Measurements from ENCODE around the gene KLF13.

Gene KLF13

DNA sequence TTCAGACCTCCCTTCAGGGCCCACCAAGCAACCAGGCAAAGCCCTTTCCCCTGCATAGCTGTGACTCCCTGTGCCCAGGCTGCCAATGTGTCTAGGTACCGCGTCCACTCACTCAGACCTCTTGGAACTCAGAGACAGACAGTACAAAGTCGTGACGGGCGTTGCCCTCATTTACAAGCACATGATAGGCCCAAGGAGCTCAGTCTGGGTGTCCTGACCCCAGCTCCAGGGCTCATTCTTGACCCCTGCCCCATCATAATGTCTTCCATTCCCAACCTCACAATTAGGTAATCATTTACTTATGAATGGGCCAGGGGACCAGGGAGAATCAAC lies 56.0 kb downstream of the KLF13 start:
- TF ChIP-seq, protein P1, sequence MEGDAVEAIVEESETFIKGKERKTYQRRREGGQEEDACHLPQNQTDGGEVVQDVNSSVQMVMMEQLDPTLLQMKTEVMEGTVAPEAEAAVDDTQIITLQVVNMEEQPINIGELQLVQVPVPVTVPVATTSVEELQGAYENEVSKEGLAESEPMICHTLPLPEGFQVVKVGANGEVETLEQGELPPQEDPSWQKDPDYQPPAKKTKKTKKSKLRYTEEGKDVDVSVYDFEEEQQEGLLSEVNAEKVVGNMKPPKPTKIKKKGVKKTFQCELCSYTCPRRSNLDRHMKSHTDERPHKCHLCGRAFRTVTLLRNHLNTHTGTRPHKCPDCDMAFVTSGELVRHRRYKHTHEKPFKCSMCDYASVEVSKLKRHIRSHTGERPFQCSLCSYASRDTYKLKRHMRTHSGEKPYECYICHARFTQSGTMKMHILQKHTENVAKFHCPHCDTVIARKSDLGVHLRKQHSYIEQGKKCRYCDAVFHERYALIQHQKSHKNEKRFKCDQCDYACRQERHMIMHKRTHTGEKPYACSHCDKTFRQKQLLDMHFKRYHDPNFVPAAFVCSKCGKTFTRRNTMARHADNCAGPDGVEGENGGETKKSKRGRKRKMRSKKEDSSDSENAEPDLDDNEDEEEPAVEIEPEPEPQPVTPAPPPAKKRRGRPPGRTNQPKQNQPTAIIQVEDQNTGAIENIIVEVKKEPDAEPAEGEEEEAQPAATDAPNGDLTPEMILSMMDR (IDR thresholded peaks at IDR 0.05; ENCODE audit: low read depth, low read length): no peak
- no peak for DNase-seq (ENCODE audit: low read depth, low spot score)
- H3K4me3 ChIP-seq (ENCODE audit: low read depth, low read length): no peak overlapping the region
- in situ Hi-C loops (cut with HindIII; ENCODE audit: low sequenced_read_pairs): no loop called here

DNA sequence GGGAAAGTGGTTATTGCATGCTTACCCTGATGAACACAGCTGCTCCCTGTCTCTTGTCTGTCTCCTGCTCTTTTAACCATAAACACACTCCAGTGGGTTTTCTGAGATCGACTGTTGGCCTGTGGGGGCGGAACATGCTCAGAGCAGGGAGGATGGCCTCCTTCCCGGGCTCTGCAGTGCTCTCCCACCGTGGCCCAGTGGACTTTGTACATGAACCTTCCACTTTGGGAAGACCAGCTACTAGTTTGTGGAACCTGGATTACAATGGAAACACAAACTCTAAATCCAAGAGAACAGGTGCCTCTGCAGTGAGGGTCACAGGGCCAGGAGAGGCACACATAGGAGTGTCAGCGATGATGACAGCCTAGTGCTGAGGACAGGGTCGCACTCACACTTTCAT lies 56.5 kb downstream of the KLF13 start:
- H3K4me3 ChIP-seq (ENCODE audit: low read depth, low read length): no peak overlapping the region
- TF ChIP-seq, protein P1 (IDR thresholded peaks at IDR 0.05; ENCODE audit: low read depth, low read length): no peak
- DNase-seq (ENCODE audit: low read depth, low spot score): no peak
- in situ Hi-C loops (cut with HindIII; ENCODE audit: low sequenced_read_pairs): no loop called here

DNA sequence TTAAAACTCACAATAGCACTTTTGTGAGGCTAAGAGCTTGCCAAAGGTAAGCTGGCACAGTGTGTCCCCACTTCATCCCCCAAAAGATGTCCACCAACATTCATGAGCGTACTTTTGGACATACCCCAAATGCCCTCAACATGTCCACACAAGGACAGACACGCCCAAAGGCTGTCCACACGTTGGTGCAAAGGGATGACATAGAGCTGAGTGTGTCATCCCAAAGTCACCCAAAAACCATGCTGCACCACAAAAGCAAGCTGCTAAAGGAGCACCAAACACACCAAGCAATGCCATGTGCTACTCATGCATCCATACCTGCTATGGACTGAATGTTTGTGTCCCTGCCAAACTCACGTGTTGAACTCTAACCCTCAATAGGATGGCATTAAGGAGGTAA lies 57.9 kb downstream of the KLF13 start:
- H3K4me3 ChIP-seq (ENCODE audit: low read depth, low read length): no peak overlapping the region
- in situ Hi-C loops (cut with HindIII; ENCODE audit: low sequenced_read_pairs): no loop called here
- TF ChIP-seq, protein P1 (IDR thresholded peaks at IDR 0.05; ENCODE audit: low read depth, low read length): no peak
- no peak for DNase-seq (ENCODE audit: low read depth, low spot score)

DNA sequence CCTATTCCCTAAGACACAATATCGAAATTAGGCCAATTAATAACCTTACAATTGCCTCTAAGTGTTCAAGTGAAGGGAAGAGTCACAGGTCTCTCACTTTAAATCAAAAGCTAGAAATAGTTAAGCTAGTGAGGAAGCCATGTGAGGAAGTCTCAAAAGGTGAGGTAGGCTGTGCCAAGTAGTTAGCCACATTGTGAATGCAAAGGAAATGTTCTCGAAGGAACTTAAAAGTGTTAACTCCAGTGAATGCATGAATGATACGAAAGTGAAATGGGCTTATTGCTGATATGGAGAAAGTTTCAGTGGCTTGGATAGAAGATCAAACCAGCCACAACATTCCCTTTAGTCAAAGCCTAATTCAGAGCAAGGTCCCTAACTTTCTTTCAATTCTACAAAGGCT lies 59.1 kb downstream of the KLF13 start:
- in situ Hi-C loops (cut with HindIII; ENCODE audit: low sequenced_read_pairs): no loop called here
- TF ChIP-seq, protein P1 (IDR thresholded peaks at IDR 0.05; ENCODE audit: low read depth, low read length): no peak
- no peak overlapping the region for H3K4me3 ChIP-seq (ENCODE audit: low read depth, low read length)
- no peak for DNase-seq (ENCODE audit: low read depth, low spot score)

DNA sequence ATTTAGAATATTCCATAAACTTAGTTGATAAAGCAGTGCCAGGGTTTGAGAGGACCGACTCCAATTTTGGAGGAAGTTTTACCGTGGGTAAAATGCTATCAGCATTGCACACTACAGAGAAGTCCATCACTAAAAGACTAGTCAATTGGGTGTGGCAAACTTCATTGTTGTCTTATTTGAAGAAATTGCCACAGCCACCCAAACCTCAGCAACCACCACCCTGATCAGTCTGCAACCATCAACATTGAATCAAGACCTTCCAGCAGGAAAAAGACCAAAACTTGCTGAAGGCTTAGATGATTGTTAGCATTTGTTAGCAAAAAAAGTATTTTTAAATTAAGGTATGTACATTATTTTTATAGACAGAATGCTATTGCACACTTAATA lies 60.5 kb downstream of the KLF13 start:
- in situ Hi-C loops (cut with HindIII; ENCODE audit: low sequenced_read_pairs): no loop called here
- peak; percentile 29 for DNase-seq (ENCODE audit: low read depth, low spot score)
- no peak overlapping the region for H3K4me3 ChIP-seq (ENCODE audit: low read depth, low read length)
- TF ChIP-seq, protein P1 (IDR thresholded peaks at IDR 0.05; ENCODE audit: low read depth, low read length): no peak

GRCh38 chr15:31387479-31388118 lies 61.0 kb downstream of the KLF13 start:
- H3K4me3 ChIP-seq (ENCODE audit: low read depth, low read length): no peak overlapping the region
- DNase-seq (ENCODE audit: low read depth, low spot score): peak; percentile 71
- in situ Hi-C loops (cut with HindIII; ENCODE audit: low sequenced_read_pairs): no loop called here
- TF ChIP-seq, protein P1 (IDR thresholded peaks at IDR 0.05; ENCODE audit: low read depth, low read length): no peak

DNA sequence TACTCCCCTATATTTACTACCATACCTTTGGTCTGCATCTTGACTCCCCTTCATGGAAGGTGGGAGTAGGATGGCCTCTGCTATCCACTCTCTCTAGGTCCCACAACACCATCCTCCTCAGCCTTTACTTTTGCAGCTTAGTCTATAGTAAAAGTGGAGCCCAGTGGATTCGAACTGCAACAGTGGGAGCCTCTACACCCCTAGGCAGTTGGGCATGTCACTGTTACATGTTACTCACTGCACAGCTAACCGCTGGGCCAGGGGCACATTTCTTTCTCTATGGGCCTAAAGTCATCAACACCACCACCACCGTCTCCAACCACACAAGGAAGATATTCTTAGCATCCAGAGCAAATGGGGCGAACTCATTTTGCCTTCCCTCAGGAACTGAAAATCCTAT lies 62.9 kb downstream of the KLF13 start:
- no peak overlapping the region for H3K4me3 ChIP-seq (ENCODE audit: low read depth, low read length)
- TF ChIP-seq, protein P1 (IDR thresholded peaks at IDR 0.05; ENCODE audit: low read depth, low read length): no peak
- in situ Hi-C loops (cut with HindIII; ENCODE audit: low sequenced_read_pairs): no loop called here
- DNase-seq (ENCODE audit: low read depth, low spot score): no peak
